GM12891 (cell line): ENCODE results near the gene GAREM2.
A peak's percentile ranks its signal among the peaks of the same experiment; 100 is the strongest.

Experiments used
- DNase-seq: peaks from one replicate; pipeline ENCODE4 v3.0.0; 2011; ENCODE audit warnings: low spot score; ENCODE audit not compliant: insufficient read length
- FAIRE-seq: peaks from 2 replicates; lab custom pipeline; 2011; peaks lifted over from hg19 to GRCh38; lab: Jason Lieb, UNC
- PAX5 ChIP-seq: IDR thresholded peaks from 2 replicates; pipeline ENCODE4 v1.6.1; 2011; ENCODE audit warnings: low read length, moderate library complexity, mild to moderate bottlenecking; ENCODE audit not compliant: insufficient read depth, severe bottlenecking
- POLR2A ChIP-seq: IDR thresholded peaks from 2 replicates; pipeline ENCODE4 v1.6.1; 2011; ENCODE audit warnings: low read depth, low read length, control low read depth
- POLR2AphosphoS5 ChIP-seq: IDR thresholded peaks from 2 replicates; pipeline ENCODE4 v1.6.1; 2011; ENCODE audit warnings: low read depth, low read length, control low read depth
- POU2F2 ChIP-seq: IDR thresholded peaks from 2 replicates; pipeline ENCODE4 v1.6.1; 2011; ENCODE audit warnings: low read depth, mild to moderate bottlenecking, control low read depth, low read length, moderate library complexity
- SPI1 ChIP-seq: IDR thresholded peaks from 2 replicates; pipeline ENCODE4 v1.6.1; 2011; ENCODE audit warnings: low read depth, low read length, control low read depth
- TAF1 ChIP-seq: IDR thresholded peaks from 2 replicates; pipeline ENCODE4 v1.6.1; 2011; ENCODE audit warnings: low read depth, low read length, control low read depth

The GAREM2 gene

DNA sequence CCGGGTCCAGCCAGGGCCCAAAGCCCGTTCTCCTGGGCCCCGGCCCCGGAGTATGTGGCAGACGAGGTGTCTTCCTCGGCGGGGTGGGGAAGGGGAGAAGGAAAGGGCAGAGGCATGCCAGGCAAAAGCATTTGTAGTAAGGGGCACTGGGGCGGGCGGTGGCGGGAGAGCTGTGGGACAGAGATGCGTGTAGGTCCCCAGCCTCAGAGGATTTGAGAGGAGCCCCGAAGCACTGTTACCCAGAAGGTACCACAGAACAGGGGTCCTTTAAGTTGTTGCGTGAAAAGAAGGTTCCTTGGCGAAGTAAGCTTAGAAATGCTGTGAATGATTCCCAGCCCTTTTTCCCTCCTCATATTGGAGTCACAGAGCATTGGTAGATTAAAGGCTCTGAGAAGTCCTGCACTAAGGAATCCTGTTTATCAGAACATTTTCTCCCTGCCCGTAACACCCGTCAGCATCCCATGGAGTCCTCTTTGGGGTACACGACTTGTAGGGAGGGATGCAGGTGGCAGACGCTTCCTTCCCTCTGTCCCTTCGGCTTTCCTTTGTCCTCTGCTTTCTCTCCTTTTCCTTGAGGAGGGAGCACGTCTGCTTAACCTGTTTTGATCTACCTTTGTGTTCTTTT lies 12.5 kb downstream of the GAREM2 start:
- FAIRE-seq (peak; percentile 20), DNase-seq (no peak)
- no peak for TF ChIP-seq POLR2AphosphoS5
- no peak for TF ChIP-seq TAF1
- no peak for TF ChIP-seq POU2F2
- no peak for TF ChIP-seq POLR2A
- TF ChIP-seq PAX5 = no peak
- TF ChIP-seq SPI1 = no peak

DNA sequence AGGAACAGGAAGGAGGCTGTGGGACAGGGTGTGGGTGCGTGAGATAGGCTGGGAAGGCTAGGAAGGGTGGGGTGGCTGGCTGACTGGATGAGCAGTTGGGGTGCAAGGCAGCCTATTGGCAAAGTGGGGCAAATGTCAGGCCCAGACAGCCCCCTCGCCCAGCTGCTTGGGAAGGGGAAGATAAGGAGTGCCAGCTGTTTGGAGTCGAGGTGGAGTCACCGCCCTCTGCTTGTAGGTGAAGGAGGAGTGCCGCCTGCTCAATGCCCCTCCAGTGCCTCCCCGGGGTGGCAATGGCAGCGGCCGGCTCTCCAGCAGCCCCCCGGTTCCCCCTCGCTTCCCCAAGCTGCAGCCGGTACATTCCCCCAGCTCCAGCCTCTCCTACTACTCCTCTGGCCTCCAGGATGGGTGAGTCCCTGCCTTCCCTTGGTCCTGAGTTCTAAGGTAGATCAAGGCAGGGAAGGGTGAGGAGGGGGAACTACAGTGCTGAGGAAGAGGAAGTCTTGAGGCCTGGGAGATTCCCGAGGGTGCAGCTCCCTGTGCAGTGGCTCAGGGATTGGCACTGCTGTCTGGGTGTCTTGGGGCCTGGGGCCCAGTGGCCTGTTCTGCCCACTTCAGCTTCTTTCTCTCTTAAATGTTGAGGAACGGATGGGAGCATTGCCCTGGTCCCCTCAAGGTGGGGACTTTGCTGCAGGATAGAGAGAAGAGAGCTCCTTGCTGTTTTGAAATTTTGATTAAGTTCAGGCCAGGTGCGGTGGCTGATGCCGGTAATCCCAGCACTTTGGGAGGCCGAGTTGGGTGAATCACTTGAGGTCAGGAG lies 13.3 kb downstream of the GAREM2 start:
- FAIRE-seq (no peak), DNase-seq (no peak)
- TF ChIP-seq TAF1 = no peak
- TF ChIP-seq POLR2A = no peak
- TF ChIP-seq POLR2AphosphoS5 = no peak
- no peak for TF ChIP-seq POU2F2

DNA sequence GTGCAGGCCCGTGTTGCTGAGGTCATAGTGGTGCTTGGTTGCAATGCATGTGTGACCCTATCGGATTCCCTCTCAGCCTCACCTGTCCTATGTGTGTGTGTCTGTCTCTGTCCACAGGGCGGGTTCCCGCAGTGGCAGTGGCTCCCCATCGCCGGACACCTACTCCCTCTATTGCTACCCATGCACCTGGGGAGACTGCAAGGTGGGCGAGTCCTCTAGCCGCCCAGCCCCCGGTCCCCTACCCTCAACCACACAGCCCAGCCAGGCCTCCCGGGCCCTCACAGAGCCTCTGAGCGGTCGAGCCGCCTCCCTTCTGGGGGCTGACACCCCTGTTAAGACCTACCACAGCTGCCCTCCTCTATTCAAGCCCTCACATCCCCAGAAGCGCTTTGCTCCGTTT lies 14.2 kb downstream of the GAREM2 start:
- no peak for FAIRE-seq
- DNase-seq = no peak
- TF ChIP-seq POLR2A = no peak
- no peak for TF ChIP-seq POLR2AphosphoS5
- no peak for TF ChIP-seq PAX5
- no peak for TF ChIP-seq POU2F2
- no peak for TF ChIP-seq SPI1
- no peak for TF ChIP-seq TAF1

DNA sequence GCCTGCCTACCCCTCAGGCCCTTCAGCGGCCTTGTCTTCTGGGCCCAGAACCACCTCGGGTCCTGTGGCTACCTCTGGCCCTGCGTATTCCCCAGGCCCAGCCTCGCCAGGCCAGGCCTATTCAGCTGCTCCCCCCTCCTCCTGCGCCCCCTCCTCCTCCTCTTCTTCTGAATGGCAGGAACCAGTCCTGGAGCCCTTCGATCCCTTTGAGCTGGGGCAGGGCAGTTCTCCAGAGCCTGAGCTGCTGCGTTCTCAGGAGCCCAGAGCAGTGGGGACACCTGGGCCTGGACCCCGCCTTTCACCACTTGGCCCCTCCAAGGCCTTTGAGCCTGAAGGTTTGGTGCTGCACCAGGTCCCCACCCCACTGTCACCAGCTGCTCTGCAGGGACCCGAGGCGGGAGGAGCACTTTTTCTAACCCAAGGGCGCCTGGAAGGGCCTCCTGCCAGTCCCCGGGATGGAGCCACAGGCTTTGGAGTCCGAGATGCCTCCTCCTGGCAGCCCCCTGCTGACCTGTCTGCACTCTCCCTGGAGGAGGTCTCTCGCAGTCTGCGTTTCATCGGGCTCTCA lies 14.7 kb downstream of the GAREM2 start:
- DNase-seq = no peak
- TF ChIP-seq POLR2A (no peak), PAX5 (no peak), POLR2AphosphoS5 (no peak), POU2F2 (no peak), SPI1 (no peak), TAF1 (no peak)
- FAIRE-seq = no peak

DNA sequence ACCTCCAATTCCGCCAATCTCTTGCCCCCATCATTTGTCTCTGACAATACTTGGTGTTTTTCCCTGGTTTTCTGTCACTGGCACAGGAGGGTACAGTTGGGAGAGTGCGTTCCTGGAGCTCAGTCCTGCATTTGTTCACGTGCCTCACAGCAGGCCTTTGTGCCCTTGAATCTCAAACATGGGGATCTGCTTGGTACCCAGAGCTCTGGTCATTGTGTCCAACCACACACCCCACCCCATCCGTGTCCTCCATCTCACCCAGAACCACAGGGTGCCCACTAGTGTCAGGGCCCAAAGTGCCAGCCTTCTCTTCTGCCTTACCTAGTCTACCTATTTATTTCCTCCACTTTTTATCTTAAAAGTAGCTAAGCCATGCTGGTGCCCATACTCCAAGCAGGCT lies 16.2 kb downstream of the GAREM2 start:
- DNase-seq (no peak), FAIRE-seq (no peak)
- TF ChIP-seq POLR2AphosphoS5 (no peak), POU2F2 (no peak), PAX5 (no peak)

DNA sequence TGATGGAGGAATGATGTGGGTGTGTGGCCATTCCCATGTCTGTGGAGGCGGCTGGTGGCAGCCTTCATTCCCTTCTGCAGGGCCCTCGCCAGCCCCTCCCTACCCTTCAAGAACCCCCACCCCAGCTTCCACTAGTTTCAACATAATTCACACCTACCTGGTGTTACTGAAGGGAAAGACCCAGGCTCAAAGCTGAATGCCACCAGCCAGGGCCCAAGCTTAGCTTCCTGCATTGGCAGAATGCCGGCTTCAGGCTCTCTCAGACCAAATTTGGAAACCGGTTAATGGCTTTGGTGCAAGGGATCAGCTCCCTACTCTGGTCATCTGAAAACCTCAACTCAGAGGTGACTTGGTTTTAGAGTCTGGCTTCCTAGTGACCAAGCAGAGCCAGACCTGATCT lies 16.9 kb downstream of the GAREM2 start:
- TF ChIP-seq SPI1 (no peak), PAX5 (no peak), POU2F2 (no peak), TAF1 (no peak), POLR2AphosphoS5 (no peak), POLR2A (no peak)
- no peak for FAIRE-seq
- no peak for DNase-seq

DNA sequence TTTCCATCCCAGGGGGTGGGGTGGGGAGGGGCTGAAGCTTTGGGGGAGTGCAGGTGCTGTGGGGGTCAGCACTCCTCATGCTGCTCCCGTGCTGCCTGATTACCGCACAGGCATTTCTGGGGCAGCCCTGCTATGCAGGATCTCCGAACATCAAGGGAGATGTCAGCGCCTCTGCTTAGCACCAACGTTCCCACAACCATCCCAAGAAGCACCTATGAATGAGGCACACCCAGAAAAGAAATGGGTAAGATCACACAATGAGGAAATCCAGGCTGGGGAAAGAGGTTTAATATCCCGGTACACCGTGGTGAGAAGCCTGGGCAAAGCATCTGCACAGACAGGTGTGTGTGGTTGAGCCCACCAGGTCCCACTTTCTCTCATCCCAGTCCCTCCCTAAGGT lies 17.5 kb downstream of the GAREM2 start:
- DNase-seq = no peak
- TF ChIP-seq PAX5 (no peak), POLR2A (no peak), POLR2AphosphoS5 (no peak), SPI1 (no peak), POU2F2 (no peak), TAF1 (no peak)
- no peak for FAIRE-seq

DNA sequence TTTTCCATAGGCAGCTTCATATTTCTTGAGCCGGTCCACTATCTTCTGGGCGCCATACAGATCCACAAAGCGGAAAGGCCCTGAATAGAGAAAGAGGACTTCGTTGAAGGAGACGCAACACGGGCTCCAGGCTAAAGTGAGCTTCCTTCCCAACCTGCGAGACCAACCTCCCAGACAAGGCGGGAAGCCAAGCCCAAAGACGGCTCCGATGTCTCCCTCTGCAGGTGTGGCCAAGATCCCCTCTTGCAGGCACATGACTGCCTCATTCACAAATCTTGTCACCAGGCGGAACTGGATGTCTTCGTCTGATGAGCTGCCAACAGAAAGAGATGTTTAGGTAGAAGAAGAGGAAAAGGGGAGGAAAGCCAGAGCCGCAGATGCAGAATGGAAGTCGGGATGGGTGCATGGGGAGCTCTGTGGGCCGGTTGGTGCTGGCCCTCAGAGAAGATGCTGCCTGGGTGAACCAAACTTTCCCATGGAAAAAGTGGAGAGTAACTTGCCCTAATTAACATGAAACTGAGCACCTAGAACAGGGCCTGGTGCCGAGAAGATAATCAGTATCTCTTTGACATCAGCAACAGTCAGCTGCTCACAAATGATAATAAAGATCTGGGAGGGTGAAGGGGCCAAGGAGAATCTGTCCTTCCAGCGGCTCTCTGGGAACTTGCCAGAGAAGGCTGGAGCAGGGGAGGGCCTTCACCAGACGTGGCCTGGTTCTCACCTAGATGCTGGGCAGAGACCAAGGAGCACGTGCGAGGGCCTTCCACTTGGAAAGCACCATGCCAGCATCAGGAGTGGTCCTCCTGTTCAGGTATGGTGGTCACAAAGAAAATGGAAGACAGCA lies 18.6 kb downstream of the GAREM2 start:
- FAIRE-seq = no peak
- TF ChIP-seq POLR2A (no peak), POU2F2 (no peak), SPI1 (no peak), TAF1 (no peak), PAX5 (no peak), POLR2AphosphoS5 (no peak)

DNA sequence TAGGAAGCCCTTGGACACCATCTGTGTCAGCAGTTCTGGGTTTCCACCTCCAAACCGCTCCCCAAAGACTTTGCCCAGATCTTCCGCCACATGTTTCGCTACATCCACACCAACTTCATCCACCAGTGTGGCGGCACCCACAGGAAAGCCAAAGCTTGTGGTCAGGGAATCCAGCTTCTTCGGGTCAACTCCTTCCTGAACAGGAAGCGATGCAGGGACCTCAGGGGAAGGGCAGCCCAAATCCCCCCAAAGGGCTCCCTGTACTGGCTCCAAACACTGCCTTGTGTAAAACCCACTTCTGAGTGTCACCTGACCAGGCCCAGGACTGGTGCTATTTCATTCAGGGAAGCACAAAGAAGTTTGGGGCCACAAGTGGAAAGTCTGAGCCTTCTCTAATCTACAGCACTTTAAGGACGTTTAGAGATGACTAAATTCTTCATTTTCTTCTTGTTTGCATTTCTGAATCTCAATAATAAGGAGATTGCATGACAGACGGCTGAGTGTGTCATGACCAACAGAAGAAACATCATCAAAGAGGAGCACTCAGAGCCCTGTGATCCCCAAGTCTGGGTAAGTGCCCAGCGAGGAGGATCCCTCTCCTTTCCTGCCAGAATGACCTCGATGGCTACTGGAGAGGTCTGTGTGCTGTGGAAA lies 20.8 kb downstream of the GAREM2 start:
- FAIRE-seq = no peak
- DNase-seq = no peak
- no peak for TF ChIP-seq POLR2A
- TF ChIP-seq SPI1 = no peak
- TF ChIP-seq POLR2AphosphoS5 = no peak
- TF ChIP-seq PAX5 = no peak
- no peak for TF ChIP-seq POU2F2
- no peak for TF ChIP-seq TAF1

More for the DNA sequence above, 18.6 kb downstream of the GAREM2 start:
- no peak for DNase-seq
